Frontal cortex (tissue), 4 donors: ENCODE measurements around the gene CELF5. TPM values are rescaled to one million over a fixed set of nuclear protein-coding genes. Genes with fewer than 3 reads are reported as not detected.
"Not testable (repeated sequence)": the region's sequence is repeated elsewhere in the genome, so short reads cannot be mapped to it uniquely, and the experiment has no call there.

Source experiments
- DNase-seq, 2 donors: peaks; one replicate each; pipeline ENCODE4 v3.0.0; 2012; ENCODE audit warnings: low spot score in 2 of 2
- FAIRE-seq: peaks from 2 replicates; lab custom pipeline; 2012; peaks lifted over from hg19 to GRCh38; lab: Jason Lieb, UNC
- total RNA-seq: library from RNA; depleted of rRNA; stranded (reverse); fragments of >200 nt; gene quantifications from one replicate; pipeline ENCODE4 v1.2.3, GENCODE V29; 2014
- donor health status: control.
- donor health status: control.
- donor health status: control.

Gene CELF5
- total RNA-seq, 1 donor from 2014 or later = 50.1 TPM

DNA sequence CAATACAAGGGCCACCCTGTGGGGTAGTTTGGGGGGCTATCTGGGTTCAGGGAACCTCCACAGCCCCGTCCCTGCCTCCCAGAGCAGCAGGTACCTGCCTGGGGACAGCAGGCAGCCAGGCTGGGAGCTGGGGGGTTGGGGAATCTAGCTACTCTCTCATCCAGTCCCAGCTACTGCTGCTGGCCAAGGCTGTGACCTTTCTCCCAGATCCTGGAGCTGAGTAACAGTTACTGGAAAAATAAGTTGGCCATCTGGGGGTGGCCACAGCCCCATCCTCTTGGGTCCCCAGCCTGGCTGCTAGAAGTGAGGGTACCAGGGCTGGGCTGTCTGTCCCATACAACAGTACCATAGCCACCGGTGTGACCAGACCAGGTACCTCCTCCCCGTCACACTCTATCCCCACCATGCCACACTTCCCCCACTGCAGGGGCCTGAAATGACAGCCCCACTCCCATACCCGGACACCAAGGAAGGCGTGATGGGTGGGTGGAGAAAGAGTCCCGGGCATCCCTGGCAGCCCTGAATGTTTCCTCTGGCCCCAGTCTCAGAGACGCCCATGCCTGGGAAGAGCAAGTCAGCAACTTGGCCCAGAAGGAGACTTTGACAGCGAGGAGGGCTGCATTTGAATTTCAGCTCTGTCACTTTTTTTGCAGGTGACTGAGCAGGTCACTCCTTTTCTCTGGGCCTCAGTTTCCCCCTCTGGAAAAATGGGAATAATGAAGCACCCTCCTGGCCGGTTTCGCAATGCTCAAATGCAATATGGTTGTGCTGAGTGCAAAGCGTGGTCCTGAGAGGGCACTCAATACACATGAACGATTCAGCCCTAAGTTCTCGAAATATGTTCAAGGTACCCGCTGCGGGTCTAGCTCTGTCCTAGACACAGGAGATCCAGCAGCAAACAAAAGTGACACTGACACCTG, 111.2 kb downstream of the CELF5 start:
- DNase-seq = no peak
- no peak for FAIRE-seq

DNA sequence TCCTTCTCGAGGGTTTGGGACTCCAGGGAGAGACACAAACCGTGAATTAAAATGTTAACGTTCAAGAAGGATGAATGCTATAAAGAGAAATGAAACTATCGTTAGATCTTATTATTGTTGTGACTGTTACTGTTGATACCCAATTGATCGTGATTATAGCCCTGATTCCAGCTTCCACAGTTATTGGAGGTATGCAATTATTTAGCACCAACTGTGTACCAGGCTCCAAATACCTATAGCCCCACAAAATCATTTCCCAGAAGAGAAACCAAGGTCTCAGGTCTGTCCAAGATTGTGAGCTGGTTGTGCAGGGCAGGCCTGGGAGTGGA, 111.9 kb downstream of the CELF5 start:
- DNase-seq (no peak), FAIRE-seq (no peak)

DNA sequence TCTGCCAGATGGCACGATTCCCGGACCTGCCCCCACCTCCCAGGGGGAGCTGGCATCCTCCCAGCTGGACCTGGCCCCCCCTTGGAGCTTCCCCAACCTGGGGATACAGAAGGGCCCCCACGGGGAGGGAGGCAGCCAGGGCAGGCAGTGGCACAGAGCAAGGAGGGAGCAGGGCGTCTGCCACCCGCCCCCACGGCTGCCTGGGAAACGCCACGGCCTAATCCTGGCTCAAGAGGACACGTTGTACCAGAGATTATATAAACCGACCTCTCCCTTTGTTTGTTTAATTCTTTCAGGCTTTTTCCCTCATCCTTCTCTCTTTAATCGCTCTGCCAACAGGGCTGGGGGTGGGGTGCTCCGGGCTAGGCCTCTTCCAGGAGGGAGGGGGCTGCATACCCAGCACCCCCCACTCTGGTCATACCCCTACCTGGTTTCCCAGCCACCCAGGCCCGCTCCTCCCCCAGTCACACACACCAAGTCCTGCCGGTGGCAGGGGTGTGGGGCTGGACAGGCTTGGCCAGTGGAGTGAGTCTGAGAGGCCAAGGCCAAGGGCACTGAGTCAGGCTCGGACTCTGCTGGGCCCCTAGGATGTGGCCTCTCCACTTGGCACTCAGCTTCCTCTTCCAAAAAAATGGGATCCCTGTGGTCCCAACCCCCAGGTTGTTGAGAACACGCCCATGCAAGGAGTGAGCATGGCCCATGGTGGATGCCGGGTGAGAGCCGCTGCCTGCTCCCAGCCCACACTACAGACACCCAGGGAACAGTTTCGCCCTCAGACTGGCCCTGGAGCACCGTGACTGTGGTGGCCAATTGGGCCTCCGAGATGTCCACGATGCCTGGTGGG, 112.4 kb downstream of the CELF5 start:
- DNase-seq = peak in 1 of 2 donors; percentile 69
- FAIRE-seq = no peak

DNA sequence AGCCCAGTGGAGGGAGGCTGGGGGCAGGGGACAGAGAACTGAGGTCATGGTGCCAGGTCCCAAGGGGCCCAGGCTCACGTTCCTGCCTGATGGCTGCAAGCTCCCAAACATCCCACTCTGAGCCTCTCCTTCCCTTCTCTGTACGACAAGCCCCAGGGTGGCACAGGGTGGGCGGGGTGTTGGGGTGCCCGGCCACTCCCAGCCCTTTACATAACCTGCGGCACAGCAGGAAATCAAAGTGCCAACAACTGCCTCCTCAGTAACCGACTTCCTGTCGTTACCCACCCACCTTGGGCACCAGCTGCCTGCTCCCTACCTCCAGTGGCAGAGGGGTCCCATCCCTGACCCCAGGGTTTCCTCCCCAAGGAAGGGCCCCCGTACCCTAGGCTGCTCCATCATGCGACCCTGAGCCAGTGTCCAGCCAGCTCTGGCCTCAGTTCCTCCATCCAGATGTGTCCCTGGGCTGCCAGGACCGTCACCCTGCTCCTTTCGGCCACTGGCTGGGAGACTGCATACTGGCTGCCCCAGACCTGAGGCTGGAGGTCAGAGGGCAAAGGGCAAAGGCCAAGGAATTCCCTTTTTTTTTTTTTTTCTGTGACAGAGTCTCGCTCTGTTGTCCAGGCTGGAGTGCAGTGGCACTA, 114.2 kb downstream of the CELF5 start:
- FAIRE-seq = no peak

DNA sequence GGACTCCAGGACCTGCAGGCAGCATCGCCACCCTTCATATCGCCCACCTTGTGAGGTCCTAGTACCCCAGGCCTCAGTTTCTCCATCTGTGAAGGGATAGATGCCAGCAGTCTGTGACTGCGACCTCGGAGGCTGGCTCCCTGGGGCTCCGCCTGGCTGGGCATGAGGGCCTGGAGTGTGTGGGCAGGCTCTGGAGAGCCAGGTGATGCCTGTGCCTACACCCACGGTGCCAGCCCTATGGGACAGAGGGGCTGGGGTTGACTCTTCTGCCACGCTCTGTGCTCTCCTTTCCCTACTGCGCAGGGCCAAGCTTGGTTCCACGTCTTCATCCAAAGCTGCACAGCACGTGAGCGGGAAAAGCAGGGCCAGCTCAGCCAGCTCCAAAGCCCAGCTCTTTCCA, 115.9 kb downstream of the CELF5 start:
- DNase-seq (no peak), FAIRE-seq (no peak)

More for the DNA sequence above, 114.2 kb downstream of the CELF5 start:
- no peak for DNase-seq

DNA sequence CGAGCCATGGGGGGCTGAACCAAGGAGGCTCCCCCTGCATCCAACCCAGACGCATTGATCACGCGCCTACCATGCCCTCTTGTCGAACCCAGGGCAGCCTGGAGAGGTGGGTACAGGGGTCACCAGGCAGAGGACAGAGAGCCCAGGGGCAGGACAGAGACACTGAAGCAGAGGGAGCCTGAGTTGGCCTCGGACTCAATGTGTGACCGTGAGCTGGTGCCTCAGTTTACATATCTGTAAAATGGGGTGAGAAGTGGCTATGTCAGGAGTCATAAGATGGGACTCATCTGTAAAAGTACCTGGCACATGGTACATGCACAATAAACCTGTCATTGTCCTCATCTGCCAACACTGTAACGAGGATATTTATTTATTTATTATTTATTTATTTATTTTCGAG, 117.8 kb downstream of the CELF5 start:
- DNase-seq (no peak), FAIRE-seq (no peak)

DNA sequence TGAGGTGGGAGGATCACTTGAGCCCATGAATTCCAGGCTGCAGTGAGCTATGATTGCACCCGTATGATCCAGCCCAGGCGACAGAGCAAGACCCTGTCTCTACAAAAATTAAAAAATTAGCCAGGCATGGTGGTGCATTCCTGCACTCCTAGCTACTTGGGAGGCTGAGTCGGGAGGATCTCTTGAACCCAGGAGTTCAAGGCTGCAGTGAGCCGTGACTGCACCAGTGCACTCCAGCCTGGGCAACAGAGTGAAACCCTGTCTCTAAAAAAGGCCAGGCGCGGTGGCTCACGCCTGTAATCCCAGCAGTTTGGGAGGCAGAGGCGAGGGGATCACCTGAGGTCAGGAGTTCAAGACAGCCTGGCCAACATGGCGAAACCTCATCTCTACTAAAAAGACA, 118.5 kb downstream of the CELF5 start:
- DNase-seq, FAIRE-seq: not testable (repeated sequence)

DNA sequence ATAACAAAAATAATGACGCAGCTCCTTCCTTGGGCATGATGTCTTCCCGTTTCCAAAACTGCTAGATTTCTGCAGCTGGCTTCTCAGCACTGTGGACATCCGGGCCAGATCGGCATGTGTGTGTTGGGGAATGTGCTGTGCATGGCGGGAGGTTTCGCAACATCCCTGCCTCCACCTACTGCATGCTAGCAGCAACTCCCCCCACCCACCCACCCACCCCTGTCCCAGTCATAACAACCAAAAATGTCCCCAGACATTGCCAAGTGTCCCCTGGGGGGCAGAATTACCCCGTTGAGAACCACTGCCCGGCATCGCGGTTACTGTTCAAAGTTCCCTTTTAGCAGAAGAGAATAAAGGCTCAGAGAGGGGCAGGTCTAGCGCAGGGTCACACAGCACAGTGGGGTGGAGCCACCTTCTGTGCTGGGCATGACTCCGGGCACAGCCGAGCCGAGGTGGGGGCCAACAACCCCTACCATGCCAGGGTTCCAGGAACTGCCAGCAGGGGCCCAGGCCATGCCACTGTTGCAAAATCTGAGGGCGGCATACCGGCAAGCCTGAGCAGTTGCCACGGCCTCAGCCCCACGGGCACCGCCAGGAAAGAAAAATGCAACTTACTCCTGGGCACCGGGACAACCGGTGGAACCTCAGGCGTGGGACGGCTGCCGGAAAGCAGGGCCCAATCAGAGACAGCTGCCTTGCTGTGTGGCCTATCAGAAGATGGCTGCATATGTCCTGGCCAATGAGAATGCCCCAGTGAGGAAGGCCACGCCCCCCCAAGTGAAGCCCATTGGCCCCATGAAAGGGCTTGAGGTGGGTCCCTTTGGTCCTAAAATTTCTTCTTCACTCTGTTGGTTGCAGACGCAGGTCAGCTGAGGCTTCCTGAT, 119.4 kb downstream of the CELF5 start:
- DNase-seq = peak in 1 of 2 donors; percentile 80
- FAIRE-seq = no peak

DNA sequence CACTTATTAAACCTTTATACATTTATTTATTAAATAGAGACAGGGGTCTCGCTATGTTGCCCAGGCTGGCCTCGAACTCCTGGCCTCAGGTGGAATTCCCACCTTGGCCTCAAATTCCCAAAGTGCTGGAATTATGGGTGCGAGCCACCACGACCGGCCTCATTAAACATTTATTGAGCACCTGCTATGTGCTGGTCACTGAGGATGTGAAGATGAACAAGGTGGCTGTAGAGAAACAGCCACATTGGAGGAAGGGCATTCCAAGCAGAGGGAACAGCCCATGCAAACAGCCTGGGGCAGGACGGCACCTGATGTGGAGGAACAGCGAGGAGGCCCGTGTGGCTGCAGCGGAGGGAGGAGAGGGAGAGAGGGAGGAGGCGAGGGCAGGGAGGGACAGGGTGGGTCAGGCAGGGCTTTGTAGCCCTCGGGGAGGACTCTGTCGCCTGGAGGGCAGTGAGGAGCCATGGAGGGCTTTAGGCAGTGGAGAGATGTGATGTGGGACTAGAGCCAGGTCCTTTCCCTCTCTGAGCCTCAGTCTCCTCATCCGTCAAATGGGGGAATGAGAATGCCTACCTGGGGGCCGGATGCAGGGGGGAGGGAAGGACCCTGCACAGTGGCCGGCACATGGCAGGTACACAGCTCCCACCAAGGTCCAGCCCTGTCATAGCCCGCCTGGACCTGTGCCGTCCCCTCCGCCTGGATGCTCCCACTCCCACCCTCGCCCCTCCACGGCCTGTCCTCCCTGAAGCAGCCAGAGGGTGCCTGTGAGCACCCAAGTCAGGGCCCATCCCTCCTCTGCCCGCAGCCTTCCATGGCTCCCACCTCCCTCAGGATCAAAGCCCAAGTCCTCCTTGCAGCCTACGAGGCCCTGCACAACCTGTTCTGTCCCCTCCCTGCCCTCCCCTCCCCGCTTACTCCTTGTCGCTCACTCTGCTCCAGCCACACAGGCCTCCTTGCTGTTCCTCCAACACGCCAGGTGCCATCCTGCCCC, 120.4 kb downstream of the CELF5 start:
- no peak for FAIRE-seq
- no peak for DNase-seq

DNA sequence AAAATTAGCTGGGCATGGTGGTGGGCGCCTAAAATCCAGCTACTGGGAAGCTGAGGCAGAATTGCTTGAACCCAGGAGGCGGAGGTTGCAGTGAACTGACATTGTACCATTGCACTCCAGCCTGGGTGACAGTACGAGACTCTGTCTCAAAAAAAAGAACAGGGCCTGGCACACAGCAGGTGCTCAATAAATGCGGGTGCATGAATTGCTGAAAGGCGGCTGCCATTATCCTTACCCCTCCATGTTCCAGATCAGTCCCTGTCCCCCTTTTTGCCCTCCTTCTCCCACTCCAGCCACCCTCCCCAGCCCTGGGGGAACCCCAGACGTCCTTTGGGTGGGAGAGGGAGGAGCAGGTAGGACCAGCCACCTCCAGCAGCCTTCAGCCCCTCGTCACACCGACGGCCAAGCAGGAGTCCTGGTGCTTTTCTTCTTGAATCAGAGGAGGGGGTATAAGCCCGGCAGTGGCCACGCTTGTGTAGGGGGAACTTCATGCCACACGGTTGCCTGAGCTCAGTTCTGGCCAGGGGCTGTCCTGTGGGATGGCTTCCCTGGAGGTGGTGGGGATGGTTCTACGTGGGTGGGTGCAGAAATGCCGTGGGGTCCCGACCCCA, 121.5 kb downstream of the CELF5 start:
- no peak for FAIRE-seq

More for the DNA sequence above, 121.5 kb downstream of the CELF5 start:
- DNase-seq = no peak

Other genes with a start within 250 kb of the CELF5 start
- gene TLE6, start 247.1 kb upstream of the CELF5 start, total RNA-seq = 0.82 TPM
- 5.3 TPM for gene TLE2, start 195.4 kb upstream of the CELF5 start, total RNA-seq
- gene TLE5, start 162.2 kb upstream of the CELF5 start, total RNA-seq = 97.4 TPM
- gene GNA11, start 130.3 kb upstream of the CELF5 start, total RNA-seq = 48.1 TPM
- gene GNA15, start 88.6 kb upstream of the CELF5 start, total RNA-seq = 0.82 TPM
- 0.41 TPM for gene S1PR4, start 45.9 kb upstream of the CELF5 start, total RNA-seq
- 13.9 TPM for gene NCLN, start 38.7 kb upstream of the CELF5 start, total RNA-seq
- gene NFIC, start 141.9 kb downstream of the CELF5 start, total RNA-seq = 1.2 TPM